HCT116 (cell line): ENCODE results near the gene BRAT1. TPM values are rescaled to one million over a fixed set of nuclear protein-coding genes. Genes with fewer than 3 reads are reported as not detected.

Experiments
- ATAC-seq: fragments of 200-7000 bp; cut with Tn5 transposase; 2 replicates; pipeline ENCODE4 v1.9.1; 2020; ENCODE audit warnings: mild to moderate bottlenecking, moderate library complexity
- BruUV-seq: library from RNA; stranded (reverse); fragments of 400-500 nt; replicated peaks from 2 replicates; lab custom pipeline; 2021; lab: Mats Ljungman, UMichigan
- CTCF ChIA-PET: fragments of 300-600 bp; sonication (Branson Sonifier 250); formaldehyde crosslinking; loops from one replicate; lab custom pipeline; 2021; ENCODE audit warnings: antibody characterized with exemption; lab: Charles Lee
- POLR2A ChIA-PET: fragments of 300-600, 350-600 bp; sonication (Branson Sonifier 250); formaldehyde crosslinking; loops from one replicate; lab custom pipeline; 2021; ENCODE audit warnings: antibody characterized with exemption; lab: Charles Lee
- RAD21 ChIA-PET, 2 experiments: fragments of 300-600 bp; sonication (Branson Sonifier 250); formaldehyde crosslinking; loops; one replicate each; lab custom pipeline; 2023; ENCODE audit warnings: low total read pairs in 2 of 2; ENCODE audit not compliant: uncharacterized antibody in 2 of 2, unreplicated experiment in 2 of 2, low non-redundant PET in 1 of 2; lab: Charles Lee
- DNase-seq: peaks from one replicate; pipeline ENCODE4 v3.0.0-alpha.2; 2010; ENCODE audit warnings: low read depth, low spot score
- H2AFZ ChIP-seq: fragments of 200-600 bp; shearing (Covaris generic), sonication (generic); 2 replicates; pipeline ENCODE4 v1.6.1; 2017; ENCODE audit warnings: low read depth, mixed run types, mixed read lengths, antibody characterized with exemption, low read length; ENCODE audit not compliant: poor library complexity, severe bottlenecking
- H3K27ac ChIP-seq: 2 replicates; pipeline ENCODE4 v1.5.1; 2012; ENCODE audit warnings: low read depth, low read length
- H3K27me3 ChIP-seq: fragments of 200-600 bp; sonication (generic); 2 replicates; pipeline ENCODE4 v1.6.1; 2016; ENCODE audit warnings: mixed run types, low read length, mixed read lengths; ENCODE audit not compliant: insufficient read depth
- H3K36me3 ChIP-seq, 2 experiments: fragments of 200-500 bp in 1 of 2; fragments of 200-600 bp in 1 of 2; sonication (Bioruptor generic) in 1 of 2; sonication (generic) in 1 of 2; 2 replicates each; pipeline versions ENCODE4 v1.5.1 to v1.6.1; 2014 to 2016; ENCODE audit warnings: low read length in 2 of 2, inconsistent platforms in 1 of 2, mixed read lengths in 1 of 2, mixed run types in 1 of 2; ENCODE audit not compliant: insufficient read depth in 2 of 2, control insufficient read depth in 1 of 2
- H3K4me1 ChIP-seq, 2 experiments: fragments of 200-600 bp in 1 of 2; sonication (generic) in 1 of 2; 2 replicates each; pipeline versions ENCODE4 v1.5.1 to v1.6.1; 2012 to 2017; ENCODE audit warnings: low read length in 2 of 2, inconsistent platforms in 1 of 2, mild to moderate bottlenecking in 1 of 2, mixed read lengths in 1 of 2, mixed run types in 1 of 2, moderate library complexity in 1 of 2; ENCODE audit not compliant: insufficient read depth in 2 of 2, control insufficient read depth in 1 of 2
- H3K4me2 ChIP-seq: fragments of 200-600 bp; sonication (generic); 2 replicates; pipeline ENCODE4 v1.6.1; 2017; ENCODE audit warnings: mixed run types, low read length, mixed read lengths
- H3K4me3 ChIP-seq, 2 experiments: fragments of 200-600 bp in 1 of 2; sonication (generic) in 1 of 2; replicated peaks in 1 of 2; 2 replicates each; pipeline ENCODE4 v1.5.1; 2011 to 2016; ENCODE audit warnings: low read length in 2 of 2, control low read depth in 1 of 2, low read depth in 1 of 2, mild to moderate bottlenecking in 1 of 2, mixed read lengths in 1 of 2, mixed run types in 1 of 2
- H3K79me2 ChIP-seq: fragments of 200-600 bp; sonication (generic); 2 replicates; pipeline ENCODE4 v1.6.1; 2017; ENCODE audit warnings: mild to moderate bottlenecking, mixed run types, low read length, moderate library complexity, mixed read lengths; ENCODE audit not compliant: insufficient read depth
- H3K9ac ChIP-seq: fragments of 200-600 bp; sonication (generic); 2 replicates; pipeline ENCODE4 v1.6.1; 2016; ENCODE audit warnings: low read length, mixed read lengths
- H3K9me2 ChIP-seq: fragments of 200-600 bp; sonication (generic), shearing (Covaris generic); 2 replicates; pipeline ENCODE4 v1.6.1; 2017; ENCODE audit warnings: mixed run types, mild to moderate bottlenecking, moderate library complexity; ENCODE audit not compliant: insufficient read depth
- H3K9me3 ChIP-seq, 2 experiments: fragments of 200-500 bp in 1 of 2; fragments of 200-600 bp in 1 of 2; sonication (Bioruptor generic) in 1 of 2; sonication (generic) in 1 of 2; 2 replicates each; pipeline ENCODE4 v1.6.1; 2014 to 2017; ENCODE audit warnings: low read length in 2 of 2, mixed read lengths in 2 of 2, inconsistent platforms in 1 of 2, low read depth in 1 of 2, mild to moderate bottlenecking in 1 of 2, mixed run types in 1 of 2, moderate library complexity in 1 of 2; ENCODE audit not compliant: control insufficient read depth in 1 of 2, insufficient read depth in 1 of 2
- H4K20me1 ChIP-seq: fragments of 200-600 bp; sonication (generic), shearing (Covaris generic); 2 replicates; pipeline ENCODE4 v1.6.1; 2017; ENCODE audit warnings: mixed run types, mild to moderate bottlenecking, moderate library complexity; ENCODE audit not compliant: insufficient read depth
- ATF3 ChIP-seq: IDR thresholded peaks from 2 replicates; pipeline ENCODE4 v1.6.1; 2012
- CTCF ChIP-seq, 3 experiments: fragments of 200-600 bp in 1 of 3; sonication (generic) in 1 of 3; IDR thresholded peaks in 2 of 3; conservative IDR thresholded peaks in 1 of 3; 2 replicates each; pipeline ENCODE4 v1.5.1; 2012 to 2017; ENCODE audit warnings: low read depth in 2 of 3, low read length in 2 of 3, antibody characterized with exemption in 1 of 3, borderline replicate concordance in 1 of 3, control low read depth in 1 of 3, mild to moderate bottlenecking in 1 of 3, mixed read lengths in 1 of 3, mixed run types in 1 of 3, moderate library complexity in 1 of 3; ENCODE audit not compliant: insufficient read depth in 1 of 3
- ELF1 ChIP-seq: IDR thresholded peaks from 2 replicates; pipeline ENCODE4 v1.6.1; 2012; ENCODE audit warnings: low read depth, borderline replicate concordance
- EZH2phosphoT487 ChIP-seq: fragments of 200-600 bp; IDR thresholded peaks from 2 replicates; pipeline ENCODE4 v1.6.1; 2018; ENCODE audit warnings: antibody characterized with exemption, borderline replicate concordance
- JUND ChIP-seq: IDR thresholded peaks from 2 replicates; pipeline ENCODE4 v1.6.1; 2012
- MAX ChIP-seq: IDR thresholded peaks from 2 replicates; pipeline ENCODE4 v1.6.1; 2012
- POLR2A ChIP-seq: IDR thresholded peaks from 2 replicates; pipeline ENCODE4 v1.7.0; 2011; ENCODE audit warnings: borderline replicate concordance; ENCODE audit not compliant: insufficient read depth, insufficient read length; ENCODE audit errors: extremely low read depth
- POLR2AphosphoS5 ChIP-seq: IDR thresholded peaks from 2 replicates; pipeline ENCODE4 v1.6.1; 2011; ENCODE audit warnings: mild to moderate bottlenecking, low read depth, low read length, moderate library complexity
- RAD21 ChIP-seq: IDR thresholded peaks from 2 replicates; pipeline ENCODE4 v1.6.1; 2012; ENCODE audit warnings: low read depth, mild to moderate bottlenecking
- REST ChIP-seq: IDR thresholded peaks from 2 replicates; pipeline ENCODE4 v1.6.1; 2012; ENCODE audit warnings: low read depth
- SP1 ChIP-seq: IDR thresholded peaks from 2 replicates; pipeline ENCODE4 v1.6.1; 2012; ENCODE audit warnings: low read depth
- intact Hi-C: fragments of 100-400 bp; cut with micrococcal nuclease; formaldehyde crosslinking; loops from 2 replicates; pipeline ENCODE4 v1.10.0; 2022
- total RNA-seq: library from RNA; stranded (reverse); gene quantifications from one replicate; pipeline ENCODE4 v1.2.1, GENCODE V29; 2021; ENCODE audit not compliant: unreplicated experiment

BRAT1 gene
- total RNA-seq, 1 experiment from 2014 or later = 47.6 TPM

- TF ChIP-seq REST (no peak), POLR2A (no peak), ATF3 (no peak), SP1 (no peak), EZH2phosphoT487 (no peak), CTCF (IDR thresholded peaks at IDR 0.05 in 2 of 3, conservative IDR thresholded peaks at IDR 0.05 in 1 of 3; ENCODE audit: borderline replicate concordance in 1 of 3, insufficient read depth in 1 of 3, low read depth in 2 of 3, low read length in 2 of 3) (no peak), RAD21 (no peak), JUND (no peak)
Observed at GRCh38 chr7:2502647-2502966, 52.7 kb downstream of the BRAT1 start (continued).

- POLR2A ChIA-PET = no interaction called here
- no peak overlapping the region for H3K27ac ChIP-seq
- TF ChIP-seq POLR2AphosphoS5 (no peak), CTCF (IDR thresholded peaks at IDR 0.05 in 2 of 3, conservative IDR thresholded peaks at IDR 0.05 in 1 of 3; ENCODE audit: borderline replicate concordance in 1 of 3, insufficient read depth in 1 of 3, low read depth in 2 of 3, low read length in 2 of 3) (no peak), REST (no peak), MAX (no peak), ELF1 (no peak)
Observed at GRCh38 chr7:2501947-2502646, 53.2 kb downstream of the BRAT1 start.

More at GRCh38 chr7:2501947-2502646, 53.2 kb downstream of the BRAT1 start:
- ChIA-PET RAD21 (no interaction called here), CTCF (no interaction called here)
- DNase-seq (no peak), ATAC-seq (no peak)
- no peak overlapping the region for H3K4me2 ChIP-seq
- intact Hi-C loops = no loop called here
- H2AFZ ChIP-seq = no peak overlapping the region
- no peaks in the 10 kb centered on the region for H3K36me3 ChIP-seq
- H4K20me1 ChIP-seq = no peaks in the 10 kb centered on the region
- H3K79me2 ChIP-seq = no peaks in the 10 kb centered on the region
- H3K9ac ChIP-seq = no peak overlapping the region
- H3K4me3 ChIP-seq = no peak overlapping the region
- BruUV-seq = no TSS peak
- H3K4me1 ChIP-seq = no peaks in the 10 kb centered on the region
- H3K9me3 ChIP-seq = no peaks in the 10 kb centered on the region
- H3K9me2 ChIP-seq = no peaks in the 10 kb centered on the region
- H3K27me3 ChIP-seq = no peaks in the 10 kb centered on the region
